ENCODE measurements around the gene GJA4.

Gene GJA4

GRCh38 chr1:34792868-34793727 is at the start of gene GJA4:
Gene GJA4 (plus strand): TSS chr1:34792999. CDS start chr1:34794214, 1,215 bp downstream.
- peak within 1 kb of the TSS in 1 of 2 donors; percentile 40 for H3K4me3 Mint-ChIP-seq

GRCh38 chr1:34743775-34744174 is 49.0 kb upstream of the GJA4 start:
- no peak for ATAC-seq (replicated peaks)
- Mint-ChIP-seq H3K9me3 (no peaks in the 10 kb centered on the region), H3K4me3 (no peak overlapping the region), H3K27ac (no peak overlapping the region), H3K27me3 (peaks cover 32 to 49% of the 10 kb centered on the region in 2 donors), H3K4me1 (peaks cover 0 to 11% of the 10 kb centered on the region in 2 donors), H3K36me3 (no peaks in the 10 kb centered on the region)
- DNase-seq: no peak

More at GRCh38 chr1:34792868-34793727, at the start of gene GJA4:
- Mint-ChIP-seq H3K27ac (no peak within 1 kb of the TSS), H3K27me3 (peaks cover 29 to 37% of the 10 kb centered on the region in 2 donors), H3K36me3 (peaks cover 7 to 11% of the 10 kb centered on the region in 2 donors), H3K4me1 (peaks cover 8 to 16% of the 10 kb centered on the region in 2 donors), H3K9me3 (no peaks in the 10 kb centered on the region)
- no peak for DNase-seq
- ATAC-seq (replicated peaks): no peak

- Mint-ChIP-seq H3K9me3 (no peaks in the 10 kb centered on the region), H3K27me3 (peaks cover 38 to 39% of the 10 kb centered on the region in 2 donors), H3K4me3 (no peak overlapping the region), H3K36me3 (no peaks in the 10 kb centered on the region), H3K4me1 (peaks cover 0 to 11% of the 10 kb centered on the region in 2 donors), H3K27ac (no peak overlapping the region)
- ATAC-seq (replicated peaks): no peak
- no peak for DNase-seq
Measured at GRCh38 chr1:34744851-34745250, 47.9 kb upstream of the GJA4 start.

DNA sequence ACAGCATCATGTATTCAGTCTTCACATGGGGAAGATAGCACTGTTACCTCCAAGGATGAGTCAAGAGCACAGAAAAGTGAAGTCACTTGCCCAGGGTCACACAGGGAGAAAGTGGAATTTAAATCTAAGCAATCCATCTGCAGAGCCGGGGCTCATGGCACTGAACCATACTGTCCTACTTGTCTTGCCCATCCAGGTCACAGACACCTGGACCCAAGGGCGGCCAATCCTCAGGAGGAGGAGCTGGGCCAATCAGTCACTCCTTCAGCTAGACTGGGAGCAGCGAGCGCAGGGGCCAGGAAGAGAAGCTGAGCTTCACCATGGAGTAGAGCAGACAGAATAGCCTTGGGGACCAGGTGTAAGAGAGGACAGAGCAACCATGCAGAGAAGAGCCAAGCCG is 47.1 kb upstream of the GJA4 start:
- H3K27ac Mint-ChIP-seq: no peak overlapping the region
- H3K36me3 Mint-ChIP-seq: no peaks in the 10 kb centered on the region
- DNase-seq (no peak), ATAC-seq (replicated peaks) (no peak)
- H3K4me1 Mint-ChIP-seq: peaks cover 0 to 11% of the 10 kb centered on the region in 2 donors
- no peak overlapping the region for H3K4me3 Mint-ChIP-seq
- H3K9me3 Mint-ChIP-seq: no peaks in the 10 kb centered on the region
- H3K27me3 Mint-ChIP-seq: peaks cover 30 to 32% of the 10 kb centered on the region in 2 donors

- ATAC-seq (replicated peaks) (no peak), DNase-seq (no peak)
- peaks cover 0 to 11% of the 10 kb centered on the region in 2 donors for H3K4me1 Mint-ChIP-seq
- no peaks in the 10 kb centered on the region for H3K9me3 Mint-ChIP-seq
- H3K4me3 Mint-ChIP-seq: no peak overlapping the region
- no peaks in the 10 kb centered on the region for H3K36me3 Mint-ChIP-seq
- H3K27ac Mint-ChIP-seq: no peak overlapping the region
- peaks cover 30 to 32% of the 10 kb centered on the region in 2 donors for H3K27me3 Mint-ChIP-seq
Measured at GRCh38 chr1:34746101-34746500, 46.7 kb upstream of the GJA4 start.

DNA sequence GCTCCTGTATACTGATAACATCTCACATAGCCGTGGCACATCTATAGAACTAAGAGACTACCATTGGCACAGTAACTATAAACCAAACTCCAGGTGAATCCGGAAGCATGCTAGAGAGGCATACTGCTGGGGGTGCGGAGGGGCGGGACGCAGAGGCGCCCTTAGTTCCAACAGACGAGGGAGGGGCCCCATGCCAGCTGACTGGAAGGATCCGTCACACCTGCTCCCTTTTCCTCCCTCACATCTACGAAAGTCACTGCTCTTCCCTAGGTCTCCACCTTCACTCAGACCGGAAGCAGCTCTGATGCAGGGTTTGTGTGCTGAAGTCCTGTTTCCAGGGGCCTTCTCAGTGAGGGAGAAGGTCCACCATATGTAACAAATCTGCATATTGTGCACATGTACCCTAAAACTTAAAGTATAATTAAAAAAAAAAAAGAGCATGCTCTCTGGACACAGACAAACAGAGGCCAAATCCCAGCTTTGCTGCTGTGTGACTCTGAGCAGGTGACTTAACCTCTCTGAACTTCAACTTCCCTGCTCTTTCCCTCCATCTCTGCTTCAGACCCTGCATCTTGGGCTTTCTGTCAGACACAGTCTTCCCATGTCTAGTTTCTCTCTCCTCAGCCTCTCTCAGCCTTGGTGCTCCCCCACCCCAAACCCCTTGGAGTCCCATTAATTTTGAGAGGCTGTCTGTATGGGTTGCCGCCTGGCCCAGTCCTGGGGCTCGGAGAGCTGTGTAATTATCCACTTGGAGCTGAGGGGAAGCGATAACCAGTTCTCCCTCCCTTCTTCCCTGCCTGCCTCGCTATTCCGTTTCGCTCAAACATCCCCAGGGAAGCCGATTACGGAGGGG is 45.8 kb upstream of the GJA4 start:
- no peaks in the 10 kb centered on the region for H3K9me3 Mint-ChIP-seq

DNA sequence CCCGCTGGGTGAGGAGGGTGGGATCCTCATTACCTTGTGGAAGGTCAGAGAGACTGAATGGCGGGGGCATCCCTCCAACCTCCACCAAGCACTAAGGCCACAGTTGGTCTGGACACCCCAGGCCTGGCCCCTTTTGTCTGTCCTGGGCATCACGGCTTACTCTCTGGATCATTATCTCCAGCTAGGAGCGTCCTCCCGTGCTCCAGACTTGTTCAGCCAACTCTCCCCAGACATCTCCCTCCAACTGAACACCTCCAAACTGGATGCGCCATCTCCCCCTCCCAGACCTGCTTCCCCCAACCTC is 45.2 kb upstream of the GJA4 start:
- Mint-ChIP-seq H3K9me3 (no peaks in the 10 kb centered on the region), H3K4me1 (peaks cover 0 to 6% of the 10 kb centered on the region in 2 donors), H3K36me3 (no peaks in the 10 kb centered on the region), H3K27ac (no peak overlapping the region), H3K27me3 (peaks cover 25 to 27% of the 10 kb centered on the region in 2 donors), H3K4me3 (no peak overlapping the region)
- DNase-seq: no peak
- no peak for ATAC-seq (replicated peaks)

More for the DNA sequence above, 45.8 kb upstream of the GJA4 start:
- no peaks in the 10 kb centered on the region for H3K36me3 Mint-ChIP-seq
- H3K4me1 Mint-ChIP-seq: peaks cover 0 to 11% of the 10 kb centered on the region in 2 donors
- H3K27ac Mint-ChIP-seq: no peak overlapping the region
- H3K4me3 Mint-ChIP-seq: no peak overlapping the region
- DNase-seq (no peak), ATAC-seq (replicated peaks) (no peak)
- H3K27me3 Mint-ChIP-seq: peaks cover 30 to 32% of the 10 kb centered on the region in 2 donors

GRCh38 chr1:34749992-34750391 is 42.8 kb upstream of the GJA4 start:
- H3K4me1 Mint-ChIP-seq: no peaks in the 10 kb centered on the region
- ATAC-seq (replicated peaks) (no peak), DNase-seq (no peak)
- peaks cover 14 to 25% of the 10 kb centered on the region in 2 donors for H3K27me3 Mint-ChIP-seq
- peaks cover 3% of the 10 kb centered on the region in 2 donors for H3K9me3 Mint-ChIP-seq
- H3K4me3 Mint-ChIP-seq: no peak overlapping the region
- no peaks in the 10 kb centered on the region for H3K36me3 Mint-ChIP-seq
- no peak overlapping the region for H3K27ac Mint-ChIP-seq

DNA sequence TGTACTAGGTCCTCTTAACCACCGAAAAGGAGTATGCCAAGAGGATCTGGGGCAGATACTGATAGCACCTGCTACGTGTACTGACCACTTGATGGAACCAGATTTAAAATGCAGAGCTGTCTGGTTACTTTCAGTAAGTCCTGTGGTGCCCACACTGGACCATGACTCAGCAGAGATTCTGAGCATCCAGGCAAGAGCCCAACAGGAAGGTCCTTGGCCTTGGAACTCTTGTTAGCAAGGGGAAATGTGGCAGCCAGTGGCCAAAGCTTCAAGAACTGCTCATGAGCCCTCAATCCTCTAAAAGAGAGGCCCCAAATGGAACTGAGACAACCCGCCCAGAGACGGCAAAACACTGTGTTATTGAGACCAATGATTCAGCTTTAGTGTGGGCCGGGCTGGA is 42.2 kb upstream of the GJA4 start:
- Mint-ChIP-seq H3K4me3 (no peak overlapping the region), H3K27me3 (peaks cover 14 to 25% of the 10 kb centered on the region in 2 donors), H3K36me3 (no peaks in the 10 kb centered on the region), H3K9me3 (peaks cover 3% of the 10 kb centered on the region in 2 donors), H3K27ac (no peak overlapping the region), H3K4me1 (no peaks in the 10 kb centered on the region)
- DNase-seq (no peak), ATAC-seq (replicated peaks) (no peak)

- Mint-ChIP-seq H3K27me3 (peaks cover 2 to 13% of the 10 kb centered on the region in 2 donors), H3K9me3 (peaks cover 3% of the 10 kb centered on the region in 2 donors), H3K27ac (no peak overlapping the region), H3K36me3 (no peaks in the 10 kb centered on the region), H3K4me1 (no peaks in the 10 kb centered on the region), H3K4me3 (no peak overlapping the region)
- ATAC-seq (replicated peaks): no peak
- no peak for DNase-seq
Measured at GRCh38 chr1:34753163-34753562, 39.6 kb upstream of the GJA4 start.

DNA sequence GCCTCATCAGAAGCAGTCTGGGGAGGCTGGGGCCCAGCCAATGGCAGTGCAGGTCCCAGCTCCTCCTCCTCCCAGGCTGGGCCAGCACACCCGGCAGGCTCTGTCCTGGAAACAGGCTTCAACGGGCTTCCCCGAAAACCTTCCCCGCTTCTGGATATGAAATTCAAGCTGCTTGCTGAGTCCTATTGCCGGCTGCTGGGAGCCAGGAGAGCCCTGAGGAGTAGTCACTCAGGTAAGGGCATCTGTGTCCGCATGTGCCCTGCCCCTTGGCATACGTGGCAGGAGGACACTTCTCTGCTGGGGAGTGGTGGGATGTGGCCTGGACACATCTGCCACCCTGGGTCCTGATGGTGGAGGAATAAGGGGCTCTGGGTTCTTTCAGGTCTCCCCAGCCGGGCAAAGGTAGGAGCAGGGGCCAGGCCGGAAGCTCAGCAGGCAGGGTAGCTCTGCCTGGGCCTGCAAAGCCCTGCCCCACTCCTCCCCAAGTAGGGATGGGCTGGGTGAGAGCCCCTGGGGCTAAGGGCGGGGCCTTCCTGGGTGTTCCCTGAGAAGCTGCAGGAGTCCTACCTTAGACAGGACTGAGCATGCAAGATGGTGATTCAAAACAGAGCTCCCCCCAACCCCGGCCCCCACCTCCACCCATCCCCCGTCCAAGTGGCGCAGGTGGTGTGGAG is 37.7 kb upstream of the GJA4 start, which contains the start of gene GJB5:
Gene GJB5, plus strand, starts transcription at position 84 of the 674 bp plus-strand sequence. CDS start 2,284 bp downstream, outside the sequence.
- H3K36me3 Mint-ChIP-seq: no peaks in the 10 kb centered on the region
- no peak for ATAC-seq (replicated peaks)
- peaks cover 5 to 10% of the 10 kb centered on the region in 2 donors for H3K27me3 Mint-ChIP-seq
- H3K4me3 Mint-ChIP-seq: no peak within 1 kb of the TSS
- no peaks in the 10 kb centered on the region for H3K4me1 Mint-ChIP-seq
- H3K27ac Mint-ChIP-seq: no peak within 1 kb of the TSS
- H3K9me3 Mint-ChIP-seq: peaks cover 3% of the 10 kb centered on the region in 2 donors
- no peak for DNase-seq

- Mint-ChIP-seq H3K36me3 (no peaks in the 10 kb centered on the region), H3K27me3 (peaks cover 5 to 10% of the 10 kb centered on the region in 2 donors), H3K27ac (no peak overlapping the region), H3K9me3 (peaks cover 3% of the 10 kb centered on the region in 2 donors), H3K4me1 (no peaks in the 10 kb centered on the region), H3K4me3 (no peak overlapping the region)
- no peak for DNase-seq
- ATAC-seq (replicated peaks): no peak
Measured at GRCh38 chr1:34755961-34756360, 36.8 kb upstream of the GJA4 start.

GRCh38 chr1:34757386-34757785 is 35.4 kb upstream of the GJA4 start:
- H3K27me3 Mint-ChIP-seq: peaks cover 10% of the 10 kb centered on the region in 2 donors
- no peak for ATAC-seq (replicated peaks)
- DNase-seq: no peak
- no peaks in the 10 kb centered on the region for H3K36me3 Mint-ChIP-seq
- no peak overlapping the region for H3K27ac Mint-ChIP-seq
- H3K4me1 Mint-ChIP-seq: no peaks in the 10 kb centered on the region
- peaks cover 3% of the 10 kb centered on the region in 2 donors for H3K9me3 Mint-ChIP-seq
- H3K4me3 Mint-ChIP-seq: no peak overlapping the region

- H3K27me3 Mint-ChIP-seq: peaks cover 16 to 20% of the 10 kb centered on the region in 2 donors
- DNase-seq: no peak
- H3K9me3 Mint-ChIP-seq: peaks cover 0 to 1% of the 10 kb centered on the region in 2 donors
- H3K36me3 Mint-ChIP-seq: no peaks in the 10 kb centered on the region
- no peak for ATAC-seq (replicated peaks)
- H3K4me1 Mint-ChIP-seq: no peaks in the 10 kb centered on the region
- H3K4me3 Mint-ChIP-seq: no peak overlapping the region
- H3K27ac Mint-ChIP-seq: no peak overlapping the region
Measured at GRCh38 chr1:34758751-34759150, 34.0 kb upstream of the GJA4 start.
